HL-60 (cell line): ENCODE measurements around the gene STX8.

ENCODE experiments used
- GABPA ChIP-seq: IDR thresholded peaks from 2 replicates; pipeline ENCODE4 v1.6.1; 2012; ENCODE audit warnings: low read depth
- POLR2AphosphoS5 ChIP-seq: IDR thresholded peaks from 2 replicates; pipeline ENCODE4 v1.6.1; 2012; ENCODE audit warnings: low read depth
- SPI1 ChIP-seq: IDR thresholded peaks from 2 replicates; pipeline ENCODE4 v1.6.1; 2012; ENCODE audit warnings: low read depth, mild to moderate bottlenecking, borderline replicate concordance
- TF ChIP-seq, protein P1 (sequence below): IDR thresholded peaks from one replicate; pipeline ENCODE4 v1.5.1; 2011; ENCODE audit warnings: low read length, control low read depth, inconsistent platforms; ENCODE audit not compliant: insufficient read depth
- TF ChIP-seq, protein P2 (sequence below): IDR thresholded peaks from 2 replicates; pipeline ENCODE4 v1.6.1; 2012; ENCODE audit warnings: low read depth; ENCODE audit not compliant: insufficient replicate concordance

DNA sequence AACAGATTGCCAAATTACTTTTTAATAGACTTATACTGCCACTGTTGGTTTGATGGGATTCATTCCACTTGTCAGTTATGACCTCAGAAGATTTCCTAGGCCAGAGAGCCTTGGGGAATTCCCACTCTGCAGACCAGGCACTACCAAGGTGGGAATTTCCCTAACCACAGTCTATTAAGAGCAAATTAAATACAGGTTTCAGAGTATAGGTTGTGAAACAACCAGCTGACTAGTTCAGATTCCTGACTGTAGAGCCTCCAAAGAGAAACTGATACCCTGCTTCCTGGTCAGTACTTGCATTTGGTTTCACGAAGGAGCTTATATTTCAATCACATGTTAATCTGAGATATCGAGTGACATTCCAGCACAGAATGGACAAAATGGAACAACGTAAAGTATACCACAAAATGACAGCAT, 186.5 kb downstream of the STX8 start:
- TF ChIP-seq, protein P1, sequence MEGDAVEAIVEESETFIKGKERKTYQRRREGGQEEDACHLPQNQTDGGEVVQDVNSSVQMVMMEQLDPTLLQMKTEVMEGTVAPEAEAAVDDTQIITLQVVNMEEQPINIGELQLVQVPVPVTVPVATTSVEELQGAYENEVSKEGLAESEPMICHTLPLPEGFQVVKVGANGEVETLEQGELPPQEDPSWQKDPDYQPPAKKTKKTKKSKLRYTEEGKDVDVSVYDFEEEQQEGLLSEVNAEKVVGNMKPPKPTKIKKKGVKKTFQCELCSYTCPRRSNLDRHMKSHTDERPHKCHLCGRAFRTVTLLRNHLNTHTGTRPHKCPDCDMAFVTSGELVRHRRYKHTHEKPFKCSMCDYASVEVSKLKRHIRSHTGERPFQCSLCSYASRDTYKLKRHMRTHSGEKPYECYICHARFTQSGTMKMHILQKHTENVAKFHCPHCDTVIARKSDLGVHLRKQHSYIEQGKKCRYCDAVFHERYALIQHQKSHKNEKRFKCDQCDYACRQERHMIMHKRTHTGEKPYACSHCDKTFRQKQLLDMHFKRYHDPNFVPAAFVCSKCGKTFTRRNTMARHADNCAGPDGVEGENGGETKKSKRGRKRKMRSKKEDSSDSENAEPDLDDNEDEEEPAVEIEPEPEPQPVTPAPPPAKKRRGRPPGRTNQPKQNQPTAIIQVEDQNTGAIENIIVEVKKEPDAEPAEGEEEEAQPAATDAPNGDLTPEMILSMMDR = no peak
- TF ChIP-seq, protein P2, sequence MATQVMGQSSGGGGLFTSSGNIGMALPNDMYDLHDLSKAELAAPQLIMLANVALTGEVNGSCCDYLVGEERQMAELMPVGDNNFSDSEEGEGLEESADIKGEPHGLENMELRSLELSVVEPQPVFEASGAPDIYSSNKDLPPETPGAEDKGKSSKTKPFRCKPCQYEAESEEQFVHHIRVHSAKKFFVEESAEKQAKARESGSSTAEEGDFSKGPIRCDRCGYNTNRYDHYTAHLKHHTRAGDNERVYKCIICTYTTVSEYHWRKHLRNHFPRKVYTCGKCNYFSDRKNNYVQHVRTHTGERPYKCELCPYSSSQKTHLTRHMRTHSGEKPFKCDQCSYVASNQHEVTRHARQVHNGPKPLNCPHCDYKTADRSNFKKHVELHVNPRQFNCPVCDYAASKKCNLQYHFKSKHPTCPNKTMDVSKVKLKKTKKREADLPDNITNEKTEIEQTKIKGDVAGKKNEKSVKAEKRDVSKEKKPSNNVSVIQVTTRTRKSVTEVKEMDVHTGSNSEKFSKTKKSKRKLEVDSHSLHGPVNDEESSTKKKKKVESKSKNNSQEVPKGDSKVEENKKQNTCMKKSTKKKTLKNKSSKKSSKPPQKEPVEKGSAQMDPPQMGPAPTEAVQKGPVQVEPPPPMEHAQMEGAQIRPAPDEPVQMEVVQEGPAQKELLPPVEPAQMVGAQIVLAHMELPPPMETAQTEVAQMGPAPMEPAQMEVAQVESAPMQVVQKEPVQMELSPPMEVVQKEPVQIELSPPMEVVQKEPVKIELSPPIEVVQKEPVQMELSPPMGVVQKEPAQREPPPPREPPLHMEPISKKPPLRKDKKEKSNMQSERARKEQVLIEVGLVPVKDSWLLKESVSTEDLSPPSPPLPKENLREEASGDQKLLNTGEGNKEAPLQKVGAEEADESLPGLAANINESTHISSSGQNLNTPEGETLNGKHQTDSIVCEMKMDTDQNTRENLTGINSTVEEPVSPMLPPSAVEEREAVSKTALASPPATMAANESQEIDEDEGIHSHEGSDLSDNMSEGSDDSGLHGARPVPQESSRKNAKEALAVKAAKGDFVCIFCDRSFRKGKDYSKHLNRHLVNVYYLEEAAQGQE = no peak
- TF ChIP-seq POLR2AphosphoS5 = no peak
- TF ChIP-seq SPI1 = no peak
- no peak for TF ChIP-seq GABPA
